H9 (cell line): ENCODE results near the gene SLC44A3. TPM values are rescaled to one million over a fixed set of nuclear protein-coding genes. Genes with fewer than 3 reads are reported as not detected.

ENCODE experiments used
- DNase-seq: peaks from one replicate; pipeline ENCODE4 v3.0.0-alpha.2; 2017
- H2AFZ ChIP-seq: one replicate; pipeline ENCODE4 v1.6.1; 2013; ENCODE audit warnings: mild to moderate bottlenecking, low read length, control low read depth, moderate library complexity
- H2AK5ac ChIP-seq: 2 replicates; pipeline ENCODE4 v1.6.1; 2013; ENCODE audit warnings: low read length, control low read depth, mixed read lengths; ENCODE audit not compliant: insufficient read length
- H2BK120ac ChIP-seq: one replicate; pipeline ENCODE4 v1.6.1; 2013; ENCODE audit warnings: low read depth, mild to moderate bottlenecking, low read length, control low read depth, inconsistent platforms; ENCODE audit not compliant: poor library complexity, severe bottlenecking
- H2BK12ac ChIP-seq: 2 replicates; pipeline ENCODE4 v1.6.1; 2013; ENCODE audit warnings: low read length, control low read depth, mixed read lengths, low read depth; ENCODE audit not compliant: insufficient read length
- H2BK15ac ChIP-seq: 2 replicates; pipeline ENCODE4 v1.6.1; 2013; ENCODE audit warnings: low read depth, low read length, control low read depth
- H2BK20ac ChIP-seq: one replicate; pipeline ENCODE4 v1.6.1; 2013; ENCODE audit warnings: low read depth, mild to moderate bottlenecking, low read length, control low read depth, inconsistent platforms; ENCODE audit not compliant: poor library complexity, severe bottlenecking
- H2BK5ac ChIP-seq: 2 replicates; pipeline ENCODE4 v1.6.1; 2013; ENCODE audit warnings: low read length, control low read depth, mixed read lengths; ENCODE audit not compliant: insufficient read length
- H3K14ac ChIP-seq: 2 replicates; pipeline ENCODE4 v1.6.1; 2013; ENCODE audit warnings: low read length, control low read depth; ENCODE audit not compliant: insufficient read depth
- H3K18ac ChIP-seq: 2 replicates; pipeline ENCODE4 v1.6.1; 2013; ENCODE audit warnings: low read depth, mild to moderate bottlenecking, mixed read lengths, low read length, control low read depth; ENCODE audit not compliant: insufficient read length
- H3K23ac ChIP-seq: 2 replicates; pipeline ENCODE4 v1.6.1; 2013; ENCODE audit warnings: low read length, control low read depth, mixed read lengths, low read depth; ENCODE audit not compliant: insufficient read length
- H3K23me2 ChIP-seq: 2 replicates; pipeline ENCODE4 v1.6.1; 2013; ENCODE audit warnings: low read depth, mild to moderate bottlenecking, mixed read lengths, low read length, control low read depth; ENCODE audit not compliant: insufficient read length, poor library complexity, severe bottlenecking
- H3K27ac ChIP-seq: 2 replicates; pipeline ENCODE4 v1.5.1; 2013; ENCODE audit warnings: low read length, control low read depth, mixed read lengths, low read depth; ENCODE audit not compliant: insufficient read length
- H3K27me3 ChIP-seq: 2 replicates; pipeline ENCODE4 v1.6.1; 2013; ENCODE audit warnings: low read length, control low read depth, inconsistent platforms; ENCODE audit not compliant: insufficient read depth
- H3K4ac ChIP-seq: 2 replicates; pipeline ENCODE4 v1.6.1; 2013; ENCODE audit warnings: low read depth, mild to moderate bottlenecking, control low read depth, inconsistent platforms, low read length, moderate library complexity
- H3K4me1 ChIP-seq: 2 replicates; pipeline ENCODE4 v1.6.1; 2013; ENCODE audit warnings: low read length, control low read depth, inconsistent platforms; ENCODE audit not compliant: insufficient read depth
- H3K4me2 ChIP-seq: 2 replicates; pipeline ENCODE4 v1.6.1; 2013; ENCODE audit warnings: low read length, control low read depth, mixed read lengths; ENCODE audit not compliant: insufficient read length, insufficient read depth
- H3K56ac ChIP-seq: 2 replicates; pipeline ENCODE4 v1.6.1; 2013; ENCODE audit warnings: low read depth, mild to moderate bottlenecking, mixed read lengths, low read length, control low read depth; ENCODE audit not compliant: insufficient read length
- H3K79me1 ChIP-seq: 2 replicates; pipeline ENCODE4 v1.6.1; 2013; ENCODE audit warnings: low read depth, mild to moderate bottlenecking, moderate library complexity, low read length, control low read depth, inconsistent platforms; ENCODE audit not compliant: insufficient read depth, poor library complexity, severe bottlenecking
- H3K79me2 ChIP-seq: 2 replicates; pipeline ENCODE4 v1.6.1; 2013; ENCODE audit warnings: low read length, control low read depth, inconsistent platforms; ENCODE audit not compliant: insufficient read depth
- H3K9ac ChIP-seq: 2 replicates; pipeline ENCODE4 v1.6.1; 2013; ENCODE audit warnings: low read length, control low read depth, mixed read lengths; ENCODE audit not compliant: insufficient read length; ENCODE audit errors: extremely low read depth
- H3K9me3 ChIP-seq: one replicate; pipeline ENCODE4 v1.6.1; 2013; ENCODE audit warnings: low read depth, low read length, inconsistent platforms; ENCODE audit not compliant: control insufficient read depth
- H3T11ph ChIP-seq: one replicate; pipeline ENCODE4 v1.6.1; 2013; ENCODE audit warnings: mild to moderate bottlenecking, low read length, control low read depth, inconsistent platforms
- H4K20me1 ChIP-seq: one replicate; pipeline ENCODE4 v1.6.1; 2013; ENCODE audit not compliant: control insufficient read depth, insufficient read length, insufficient read depth
- H4K5ac ChIP-seq: 2 replicates; pipeline ENCODE4 v1.6.1; 2013; ENCODE audit warnings: low read depth, mild to moderate bottlenecking, mixed read lengths, low read length, control low read depth; ENCODE audit not compliant: insufficient read length
- H4K8ac ChIP-seq: replicated peaks from 2 replicates; pipeline ENCODE4 v1.6.1; 2013; ENCODE audit warnings: low read length, control low read depth, mixed read lengths, low read depth; ENCODE audit not compliant: insufficient read length
- H4K91ac ChIP-seq: 2 replicates; pipeline ENCODE4 v1.6.1; 2013; ENCODE audit warnings: low read depth, mild to moderate bottlenecking, moderate library complexity, mixed read lengths, low read length, control low read depth; ENCODE audit not compliant: insufficient read length
- H3K27ac Mint-ChIP-seq, 3 experiments: 2 replicates in 2 of 3; 3 replicates in 1 of 3; pipeline ENCODE4 v1.8.0; 2020 to 2021; ENCODE audit warnings: mixed read lengths in 3 of 3, mild to moderate bottlenecking in 1 of 3, moderate library complexity in 1 of 3
- H3K27me3 Mint-ChIP-seq: 2 replicates; pipeline ENCODE4 v1.8.0; 2021; ENCODE audit warnings: low read depth, mild to moderate bottlenecking, moderate library complexity, mixed read lengths
- H3K36me3 Mint-ChIP-seq, 3 experiments: 2 replicates in 2 of 3; 3 replicates in 1 of 3; pipeline ENCODE4 v1.8.0; 2020 to 2021; ENCODE audit warnings: low read depth in 3 of 3, mixed read lengths in 3 of 3; ENCODE audit not compliant: insufficient read depth in 1 of 3
- H3K4me1 Mint-ChIP-seq, 2 experiments: 2 replicates each; pipeline ENCODE4 v1.8.0; 2020; ENCODE audit warnings: mixed read lengths in 2 of 2
- H3K4me3 Mint-ChIP-seq, 2 experiments: 2 replicates in 1 of 2; 3 replicates in 1 of 2; pipeline ENCODE4 v1.8.0; 2020 to 2021; ENCODE audit warnings: mild to moderate bottlenecking in 2 of 2, mixed read lengths in 2 of 2, moderate library complexity in 1 of 2
- H3K9me3 Mint-ChIP-seq, 2 experiments: 2 replicates in 1 of 2; 3 replicates in 1 of 2; pipeline ENCODE4 v1.8.0; 2020; ENCODE audit warnings: mild to moderate bottlenecking in 2 of 2, mixed read lengths in 2 of 2, moderate library complexity in 1 of 2
- WGBS: extraction: QIAGEN DNeasy Blood & Tissue Kit; methylation state at CpG from one replicate; pipeline ENCODE4 v1.1.7; 2013; ENCODE audit warnings: missing lambda C conversion rate, low lambda C conversion rate, mixed read lengths; ENCODE audit not compliant: insufficient read length; ENCODE audit errors: extremely low coverage; 5-methylcytosine and 5-hydroxymethylcytosine counted together
- total RNA-seq: library from RNA; stranded (reverse); gene quantifications from 2 replicates; pipeline ENCODE4 v1.2.1, GENCODE V29; 2021
- TF ChIP-seq, protein P1 (sequence below): fragments of 200-600 bp; sonication (generic); conservative IDR thresholded peaks from 3 replicates; pipeline ENCODE4 v1.8.0; 2021; ENCODE audit warnings: antibody characterized with exemption, mild to moderate bottlenecking

The SLC44A3 gene
- total RNA-seq, 1 experiment from 2014 or later, result 5.5 TPM

DNA sequence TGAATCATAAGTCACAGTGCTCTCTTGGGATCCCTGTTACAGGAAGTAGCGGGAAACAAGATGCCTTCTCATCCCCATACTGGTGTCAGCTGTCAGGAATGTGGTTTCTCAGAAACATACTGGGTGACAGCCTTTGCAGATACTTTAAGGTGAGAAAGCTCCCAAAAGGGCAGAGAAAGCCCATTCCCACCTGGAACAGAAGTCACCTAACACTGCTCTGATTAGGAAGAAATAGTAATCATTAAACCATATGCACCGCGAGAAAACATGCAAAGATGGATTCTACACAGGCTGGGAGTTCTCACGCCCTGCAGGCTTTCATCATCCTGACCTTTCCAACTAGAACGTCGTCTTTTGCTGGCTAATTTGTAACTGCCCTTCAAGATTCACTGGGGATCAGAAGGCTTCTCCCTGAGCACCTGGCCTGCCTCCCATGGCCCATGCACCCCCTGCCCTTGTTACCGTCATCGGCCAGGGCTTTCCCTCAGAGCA, 46.2 kb upstream of the SLC44A3 start:
- Histone ChIP-seq H3K23ac (no peak overlapping the region), H4K91ac (no peak overlapping the region), H3T11ph (no peak overlapping the region), H3K56ac (no peak overlapping the region), H2BK15ac (no peak overlapping the region), H3K79me2 (no peaks in the 10 kb centered on the region), H4K5ac (no peak overlapping the region), H2BK12ac (no peak overlapping the region), H3K18ac (no peak overlapping the region), H2AFZ (no peak overlapping the region), H3K9ac (no peak overlapping the region), H3K79me1 (no peaks in the 10 kb centered on the region), H3K4me2 (no peak overlapping the region), H2BK120ac (no peak overlapping the region), H3K4me1 (no peaks in the 10 kb centered on the region), H3K14ac (no peak overlapping the region), H3K23me2 (no peaks in the 10 kb centered on the region), H3K9me3 (no peaks in the 10 kb centered on the region), H3K27me3 (no peaks in the 10 kb centered on the region), H3K27ac (no peak overlapping the region), H4K20me1 (no peaks in the 10 kb centered on the region), H2BK5ac (no peak overlapping the region), H3K4ac (no peak overlapping the region), H4K8ac (no peak overlapping the region), H2BK20ac (no peak overlapping the region), H2AK5ac (no peak overlapping the region)
- Mint-ChIP-seq H3K27me3 (no peaks in the 10 kb centered on the region), H3K27ac (0 out of 7 replicates have a peak overlapping the region, but pooled peaks of 1 of the 3 experiments have one; percentile 66), H3K4me3 (no peak overlapping the region), H3K4me1 (peaks cover 4 to 16% of the 10 kb centered on the region in 2 experiments), H3K36me3 (no peaks in the 10 kb centered on the region), H3K9me3 (no peaks in the 10 kb centered on the region; a peak in 1 of 5 replicates)
- DNase-seq, result no peak
- WGBS, result no CpG with 5 or more reads among the region's 8 CpGs
- TF ChIP-seq, protein P1, sequence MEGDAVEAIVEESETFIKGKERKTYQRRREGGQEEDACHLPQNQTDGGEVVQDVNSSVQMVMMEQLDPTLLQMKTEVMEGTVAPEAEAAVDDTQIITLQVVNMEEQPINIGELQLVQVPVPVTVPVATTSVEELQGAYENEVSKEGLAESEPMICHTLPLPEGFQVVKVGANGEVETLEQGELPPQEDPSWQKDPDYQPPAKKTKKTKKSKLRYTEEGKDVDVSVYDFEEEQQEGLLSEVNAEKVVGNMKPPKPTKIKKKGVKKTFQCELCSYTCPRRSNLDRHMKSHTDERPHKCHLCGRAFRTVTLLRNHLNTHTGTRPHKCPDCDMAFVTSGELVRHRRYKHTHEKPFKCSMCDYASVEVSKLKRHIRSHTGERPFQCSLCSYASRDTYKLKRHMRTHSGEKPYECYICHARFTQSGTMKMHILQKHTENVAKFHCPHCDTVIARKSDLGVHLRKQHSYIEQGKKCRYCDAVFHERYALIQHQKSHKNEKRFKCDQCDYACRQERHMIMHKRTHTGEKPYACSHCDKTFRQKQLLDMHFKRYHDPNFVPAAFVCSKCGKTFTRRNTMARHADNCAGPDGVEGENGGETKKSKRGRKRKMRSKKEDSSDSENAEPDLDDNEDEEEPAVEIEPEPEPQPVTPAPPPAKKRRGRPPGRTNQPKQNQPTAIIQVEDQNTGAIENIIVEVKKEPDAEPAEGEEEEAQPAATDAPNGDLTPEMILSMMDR, result no peak
